HepG2 (cell line): ENCODE measurements around the gene TRMU. TPM values are rescaled to one million over a fixed set of nuclear protein-coding genes. Genes with fewer than 3 reads are reported as not detected.

ENCODE experiments used
- ARID3A ChIP-seq: IDR thresholded peaks from 2 replicates; pipeline ENCODE4 v1.6.1; 2012; ENCODE audit warnings: low read depth, low read length, improper control_type of control experiment
- ASH2L ChIP-seq: fragments of 300-600, 200-600 bp; sonication (generic); IDR thresholded peaks from 2 replicates; pipeline ENCODE4 v1.7.0; 2017; ENCODE audit warnings: low read depth, mild to moderate bottlenecking, moderate library complexity, mixed read lengths, low read length; ENCODE audit not compliant: insufficient read length
- E2F5 ChIP-seq: sonication (generic); formaldehyde crosslinking; conservative IDR thresholded peaks from 2 replicates; pipeline ENCODE4 v1.4.0; 2020; ENCODE audit warnings: missing genetic modification reagents
- EHMT2 ChIP-seq: fragments of 200-600 bp; sonication (generic); IDR thresholded peaks from 2 replicates; pipeline ENCODE4 v1.7.0; 2017; ENCODE audit warnings: antibody characterized with exemption, low read depth, low read length, borderline replicate concordance
- HOXA3 ChIP-seq: sonication (generic); formaldehyde crosslinking; IDR thresholded peaks from 2 replicates; pipeline ENCODE4 v1.5.0; 2020; ENCODE audit warnings: missing genetic modification reagents
- KDM5A ChIP-seq: fragments of 200-600 bp; sonication (generic); IDR thresholded peaks from 2 replicates; pipeline ENCODE4 v1.7.0; 2018; ENCODE audit warnings: antibody characterized with exemption, mild to moderate bottlenecking, low read length, borderline replicate concordance
- MTA3 ChIP-seq: sonication (generic); formaldehyde crosslinking; IDR thresholded peaks from 2 replicates; pipeline ENCODE4 v1.4.0; 2020; ENCODE audit warnings: missing genetic modification reagents
- PAWR ChIP-seq: sonication (generic); formaldehyde crosslinking; IDR thresholded peaks from 2 replicates; pipeline ENCODE4 v1.4.0; 2020; ENCODE audit warnings: missing genetic modification reagents, mild to moderate bottlenecking, borderline replicate concordance
- RCOR2 ChIP-seq: IDR thresholded peaks from 2 replicates; pipeline ENCODE4 v1.6.1; 2016; ENCODE audit warnings: missing biosample characterization, missing genetic modification reagents
- SPEN ChIP-seq: sonication (generic); formaldehyde crosslinking; IDR thresholded peaks from 2 replicates; pipeline ENCODE4 v1.5.1; 2020; ENCODE audit warnings: low read depth, mild to moderate bottlenecking, missing genetic modification reagents
- ZNF441 ChIP-seq: sonication (generic); formaldehyde crosslinking; IDR thresholded peaks from 2 replicates; pipeline ENCODE4 v1.7.0; 2021; ENCODE audit warnings: missing genetic modification reagents, borderline replicate concordance
- ZNF564 ChIP-seq: sonication (generic); formaldehyde crosslinking; IDR thresholded peaks from 2 replicates; pipeline ENCODE4 v1.8.1; 2023; ENCODE audit warnings: mild to moderate bottlenecking, missing genetic modification reagents
- ZNF576 ChIP-seq: sonication (generic); formaldehyde crosslinking; IDR thresholded peaks from 2 replicates; pipeline ENCODE4 v1.4.0; 2020; ENCODE audit warnings: mild to moderate bottlenecking, missing genetic modification reagents
- ZNF670 ChIP-seq: sonication (generic); formaldehyde crosslinking; IDR thresholded peaks from 2 replicates; pipeline ENCODE4 v1.8.0; 2022; ENCODE audit warnings: mild to moderate bottlenecking, missing genetic modification reagents, borderline replicate concordance
- ZNF674 ChIP-seq: sonication (generic); formaldehyde crosslinking; IDR thresholded peaks from 2 replicates; pipeline ENCODE4 v1.5.0; 2020; ENCODE audit warnings: low read depth, mild to moderate bottlenecking, missing genetic modification reagents
- polyA plus RNA-seq, 8 experiments: library from polyadenylated mRNA; depleted of rRNA in 3 of 8; stranded (reverse) in 7 of 8; unstranded in 1 of 8; fragments of >200 nt; fragmentation: Illumina TruSeq in 4 of 8; extraction: Trizol in 4 of 8; gene quantifications; 2 replicates each; pipeline versions ENCODE4 v1.2.1 to v1.2.3, GENCODE V29; 2011 to 2016; ENCODE audit warnings: low read depth in 4 of 8, missing spikeins in 1 of 8, mixed read lengths in 1 of 8; ENCODE audit not compliant: insufficient read depth in 1 of 8
- total RNA-seq, 5 experiments: library from RNA; depleted of rRNA; stranded (reverse); fragments of >200 nt; fragmentation: Illumina TruSeq; extraction: Trizol; gene quantifications; 2 replicates each; pipeline ENCODE4 v1.2.3, GENCODE V29; 2016; ENCODE audit warnings: low read depth in 1 of 5
- TF ChIP-seq, protein P1 (sequence below): sonication (generic); formaldehyde crosslinking; IDR thresholded peaks from 2 replicates; pipeline ENCODE4 v1.5.1; 2020; ENCODE audit warnings: mild to moderate bottlenecking, missing genetic modification reagents
- TF ChIP-seq, protein P2 (sequence below), 2 experiments: IDR thresholded peaks; 2 replicates each; pipeline ENCODE4 v1.6.1; 2011 to 2012; ENCODE audit warnings: low read length in 2 of 2, borderline replicate concordance in 1 of 2, low read depth in 1 of 2, mild to moderate bottlenecking in 1 of 2, moderate library complexity in 1 of 2

Gene TRMU
- total and polyA plus RNA-seq, 2 of the 13 experiments (the other 11 are each of a cell fraction or from before 2014, with no cell fraction given) = 31.0 to 50.2 TPM

DNA sequence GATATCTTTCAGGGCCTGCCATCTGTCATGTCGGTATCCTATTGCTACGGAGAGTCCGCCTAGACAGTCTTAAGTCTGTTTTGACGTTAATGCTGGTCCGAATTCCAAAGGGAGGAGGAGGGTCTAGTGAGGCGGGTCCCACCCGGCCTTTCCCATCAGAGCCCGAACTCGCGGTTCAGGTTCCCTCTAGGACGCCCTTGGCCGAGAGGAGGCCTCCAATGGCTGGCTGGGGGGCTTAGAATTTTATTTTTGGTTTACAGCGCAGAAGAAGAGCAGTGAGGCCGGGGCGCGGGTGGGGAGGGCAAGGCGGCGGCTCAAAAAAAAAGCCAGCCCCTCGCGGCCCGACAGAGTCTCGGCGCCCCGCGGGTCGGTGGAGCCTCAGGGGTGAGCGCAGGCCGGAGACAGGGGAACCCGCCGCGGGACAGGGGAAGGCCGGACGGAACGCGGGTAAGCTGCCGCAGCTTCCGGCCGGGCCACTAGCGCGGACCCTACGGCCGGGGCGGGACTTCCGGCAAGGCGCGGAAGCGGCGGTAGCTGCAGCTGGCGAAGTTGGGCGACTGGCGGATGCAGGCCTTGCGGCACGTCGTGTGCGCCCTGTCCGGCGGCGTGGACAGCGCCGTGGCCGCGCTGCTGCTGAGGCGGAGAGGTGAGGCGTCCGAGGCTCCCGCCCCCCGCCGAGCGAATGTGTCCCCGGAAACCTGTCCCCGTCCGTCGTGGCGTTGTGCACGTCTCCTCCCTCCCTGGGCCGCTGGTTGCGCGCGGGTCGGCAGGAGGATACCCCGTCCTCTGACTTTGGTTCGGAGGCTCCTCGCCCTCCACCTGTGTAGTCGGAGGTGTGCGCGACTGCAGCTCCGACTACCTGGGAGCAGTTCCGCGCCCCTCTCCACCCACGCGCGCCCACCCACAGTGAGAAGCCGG lies at the start of gene TRMU (continued):
- TF ChIP-seq ZNF441 (CRISPR knock-in tag) (peak; percentile 80; the same call in 1 of the 2 replicates), RCOR2 (CRISPR knock-in tag) (no peak), ARID3A (no peak), SPEN (CRISPR knock-in tag) (peak; percentile 99), PAWR (CRISPR knock-in tag) (no peak), EHMT2 (no peak), HOXA3 (CRISPR knock-in tag) (peak; percentile 97), ZNF576 (CRISPR knock-in tag) (no peak), ZNF564 (CRISPR knock-in tag) (peak; percentile 79), ZNF670 (CRISPR knock-in tag) (no peak), MTA3 (CRISPR knock-in tag) (no peak), KDM5A (peak; percentile 95), E2F5 (CRISPR knock-in tag) (peak; percentile 72), ASH2L (peak; percentile 95), ZNF674 (CRISPR knock-in tag) (no peak)
- TF ChIP-seq, protein P1, sequence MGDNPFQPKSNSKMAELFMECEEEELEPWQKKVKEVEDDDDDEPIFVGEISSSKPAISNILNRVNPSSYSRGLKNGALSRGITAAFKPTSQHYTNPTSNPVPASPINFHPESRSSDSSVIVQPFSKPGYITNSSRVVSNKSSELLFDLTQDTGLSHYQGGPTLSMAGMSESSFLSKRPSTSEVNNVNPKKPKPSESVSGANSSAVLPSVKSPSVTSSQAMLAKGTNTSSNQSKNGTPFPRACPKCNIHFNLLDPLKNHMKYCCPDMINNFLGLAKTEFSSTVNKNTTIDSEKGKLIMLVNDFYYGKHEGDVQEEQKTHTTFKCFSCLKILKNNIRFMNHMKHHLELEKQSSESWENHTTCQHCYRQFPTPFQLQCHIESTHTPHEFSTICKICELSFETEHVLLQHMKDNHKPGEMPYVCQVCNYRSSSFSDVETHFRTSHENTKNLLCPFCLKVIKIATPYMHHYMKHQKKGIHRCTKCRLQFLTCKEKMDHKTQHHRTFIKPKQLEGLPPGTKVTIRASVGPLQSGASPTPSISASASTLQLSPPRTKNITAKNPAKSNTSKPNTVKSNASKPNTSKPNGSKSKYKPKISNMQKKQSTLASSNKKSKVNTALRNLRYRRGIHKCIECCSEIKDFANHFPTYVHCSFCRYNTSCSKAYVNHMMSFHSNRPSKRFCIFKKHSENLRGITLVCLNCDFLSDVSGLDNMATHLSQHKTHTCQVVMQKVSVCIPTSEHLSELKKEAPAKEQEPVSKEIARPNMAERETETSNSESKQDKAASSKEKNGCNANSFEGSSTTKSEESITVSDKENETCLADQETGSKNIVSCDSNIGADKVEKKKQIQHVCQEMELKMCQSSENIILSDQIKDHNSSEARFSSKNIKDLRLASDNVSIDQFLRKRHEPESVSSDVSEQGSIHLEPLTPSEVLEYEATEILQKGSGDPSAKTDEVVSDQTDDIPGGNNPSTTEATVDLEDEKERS (CRISPR knock-in tag) = no peak
- TF ChIP-seq, protein P2, sequence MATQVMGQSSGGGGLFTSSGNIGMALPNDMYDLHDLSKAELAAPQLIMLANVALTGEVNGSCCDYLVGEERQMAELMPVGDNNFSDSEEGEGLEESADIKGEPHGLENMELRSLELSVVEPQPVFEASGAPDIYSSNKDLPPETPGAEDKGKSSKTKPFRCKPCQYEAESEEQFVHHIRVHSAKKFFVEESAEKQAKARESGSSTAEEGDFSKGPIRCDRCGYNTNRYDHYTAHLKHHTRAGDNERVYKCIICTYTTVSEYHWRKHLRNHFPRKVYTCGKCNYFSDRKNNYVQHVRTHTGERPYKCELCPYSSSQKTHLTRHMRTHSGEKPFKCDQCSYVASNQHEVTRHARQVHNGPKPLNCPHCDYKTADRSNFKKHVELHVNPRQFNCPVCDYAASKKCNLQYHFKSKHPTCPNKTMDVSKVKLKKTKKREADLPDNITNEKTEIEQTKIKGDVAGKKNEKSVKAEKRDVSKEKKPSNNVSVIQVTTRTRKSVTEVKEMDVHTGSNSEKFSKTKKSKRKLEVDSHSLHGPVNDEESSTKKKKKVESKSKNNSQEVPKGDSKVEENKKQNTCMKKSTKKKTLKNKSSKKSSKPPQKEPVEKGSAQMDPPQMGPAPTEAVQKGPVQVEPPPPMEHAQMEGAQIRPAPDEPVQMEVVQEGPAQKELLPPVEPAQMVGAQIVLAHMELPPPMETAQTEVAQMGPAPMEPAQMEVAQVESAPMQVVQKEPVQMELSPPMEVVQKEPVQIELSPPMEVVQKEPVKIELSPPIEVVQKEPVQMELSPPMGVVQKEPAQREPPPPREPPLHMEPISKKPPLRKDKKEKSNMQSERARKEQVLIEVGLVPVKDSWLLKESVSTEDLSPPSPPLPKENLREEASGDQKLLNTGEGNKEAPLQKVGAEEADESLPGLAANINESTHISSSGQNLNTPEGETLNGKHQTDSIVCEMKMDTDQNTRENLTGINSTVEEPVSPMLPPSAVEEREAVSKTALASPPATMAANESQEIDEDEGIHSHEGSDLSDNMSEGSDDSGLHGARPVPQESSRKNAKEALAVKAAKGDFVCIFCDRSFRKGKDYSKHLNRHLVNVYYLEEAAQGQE (IDR thresholded peaks at IDR 0.05; ENCODE audit: borderline replicate concordance in 1 of 2, low read depth in 1 of 2, low read length in 2 of 2) = no peak; a peak in 2 of 4 replicates
